ENCODE measurements around the gene NPR1.
A peak's percentile ranks its signal among the peaks of the same experiment; 100 is the strongest.

NPR1 gene

GRCh38 chr1:153678519-153679336 lies at the start of gene NPR1:
Gene NPR1 (plus strand): TSS chr1:153678688. CDS start chr1:153679109, 421 bp downstream.
- POLR2A ChIA-PET, result interaction anchor here (0.8 to 1.2 kb wide), 2 partner anchors 105 to 312 kb away, joined by 3 to 6 read pairs; no protein-coding TSS in a partner anchor
- CTCF ChIA-PET, result interaction anchor here (1.1 to 1.9 kb wide), 3 partner anchors 70 to 308 kb away, joined by 3 to 12 read pairs (median 4); partner anchors contain the start of gene RAB13
- no peak for DNase-seq (ENCODE audit: extremely low spot score)
- no peak for TF ChIP-seq ELF4 (IDR thresholded peaks at IDR 0.05)
- TF ChIP-seq CTBP1 (IDR thresholded peaks at IDR 0.05; ENCODE audit: borderline replicate concordance), result no peak
- no peak for TF ChIP-seq ZNF384 (IDR thresholded peaks at IDR 0.05)
- no peak for TF ChIP-seq SUZ12 (IDR thresholded peaks at IDR 0.05)
- TF ChIP-seq HDGF (IDR thresholded peaks at IDR 0.05; ENCODE audit: borderline replicate concordance), result no peak
- TF ChIP-seq L3MBTL2 (conservative IDR thresholded peaks at IDR 0.05), result peak; percentile 57; the same call in 1 of the 2 replicates
- no peak for TF ChIP-seq BHLHE40 (IDR thresholded peaks at IDR 0.05; ENCODE audit: borderline replicate concordance)

GRCh38 chr1:153629343-153629665 lies 49.2 kb upstream of the NPR1 start:
- CTCF ChIA-PET, result interaction anchor here (2.3 kb wide), 1 partner anchor 43 kb away, joined by 9 read pairs; no protein-coding TSS in a partner anchor
- no peak for DNase-seq (ENCODE audit: extremely low spot score)
- POLR2A ChIA-PET, result interaction anchor here (1.0 to 2.2 kb wide), 2 partner anchors 18 to 61 kb away, joined by 3 to 7 read pairs; no protein-coding TSS in a partner anchor
- no peak for TF ChIP-seq FOXK2 (IDR thresholded peaks at IDR 0.05)
- no peak for TF ChIP-seq NFRKB (IDR thresholded peaks at IDR 0.05)
- no peak for TF ChIP-seq ELF4 (IDR thresholded peaks at IDR 0.05)
- no peak for TF ChIP-seq HDGF (IDR thresholded peaks at IDR 0.05; ENCODE audit: borderline replicate concordance)
- TF ChIP-seq LEF1 (IDR thresholded peaks at IDR 0.05; ENCODE audit: borderline replicate concordance), result no peak
- no peak for TF ChIP-seq FOXA1 (IDR thresholded peaks at IDR 0.05)
- TF ChIP-seq PKNOX1 (IDR thresholded peaks at IDR 0.05), result no peak
- TF ChIP-seq L3MBTL2 (conservative IDR thresholded peaks at IDR 0.05), result no peak
- no peak for TF ChIP-seq SUZ12 (IDR thresholded peaks at IDR 0.05)
- TF ChIP-seq ARNT (IDR thresholded peaks at IDR 0.05), result no peak
- TF ChIP-seq BHLHE40 (IDR thresholded peaks at IDR 0.05; ENCODE audit: borderline replicate concordance), result no peak
- no peak for TF ChIP-seq CTBP1 (IDR thresholded peaks at IDR 0.05; ENCODE audit: borderline replicate concordance)
- no peak for TF ChIP-seq ZNF384 (IDR thresholded peaks at IDR 0.05)
- TF ChIP-seq FOXM1 (IDR thresholded peaks at IDR 0.05; ENCODE audit: borderline replicate concordance), result no peak
- no peak for TF ChIP-seq SP1 (IDR thresholded peaks at IDR 0.05)
- no peak for TF ChIP-seq TARDBP (IDR thresholded peaks at IDR 0.05)

GRCh38 chr1:153629971-153630370 lies 48.5 kb upstream of the NPR1 start:
- ChIA-PET CTCF (no interaction called here), POLR2A (interaction anchor here (0.8 to 2.2 kb wide), 4 partner anchors 17 to 360 kb away, joined by 3 to 7 read pairs (median 4); no protein-coding TSS in a partner anchor)
- no peak for DNase-seq (ENCODE audit: extremely low spot score)
- TF ChIP-seq FOXA1 (IDR thresholded peaks at IDR 0.05) (no peak), BHLHE40 (IDR thresholded peaks at IDR 0.05; ENCODE audit: borderline replicate concordance) (no peak), ARNT (IDR thresholded peaks at IDR 0.05) (no peak), TARDBP (IDR thresholded peaks at IDR 0.05) (no peak), CTBP1 (IDR thresholded peaks at IDR 0.05; ENCODE audit: borderline replicate concordance) (no peak)

- POLR2A ChIA-PET, result interaction anchor here (0.8 to 2.2 kb wide), 5 partner anchors 15 to 360 kb away, joined by 3 to 7 read pairs (median 3); partner anchors contain the start of gene S100A14
- no peak for DNase-seq (ENCODE audit: extremely low spot score)
- TF ChIP-seq TARDBP (IDR thresholded peaks at IDR 0.05) (no peak), FOXM1 (IDR thresholded peaks at IDR 0.05; ENCODE audit: borderline replicate concordance) (no peak), SUZ12 (IDR thresholded peaks at IDR 0.05) (no peak), ARNT (IDR thresholded peaks at IDR 0.05) (no peak), HDGF (IDR thresholded peaks at IDR 0.05; ENCODE audit: borderline replicate concordance) (no peak), FOXK2 (IDR thresholded peaks at IDR 0.05) (no peak), CTBP1 (IDR thresholded peaks at IDR 0.05; ENCODE audit: borderline replicate concordance) (no peak), BHLHE40 (IDR thresholded peaks at IDR 0.05; ENCODE audit: borderline replicate concordance) (no peak), PKNOX1 (IDR thresholded peaks at IDR 0.05) (no peak), ELF4 (IDR thresholded peaks at IDR 0.05) (no peak), L3MBTL2 (conservative IDR thresholded peaks at IDR 0.05) (no peak)
- CTCF ChIA-PET, result no interaction called here
Measured at GRCh38 chr1:153630384-153630783, 48.1 kb upstream of the NPR1 start.

GRCh38 chr1:153631047-153632022 lies 47.2 kb upstream of the NPR1 start:
- CTCF ChIA-PET, result no interaction called here
- no peak for DNase-seq (ENCODE audit: extremely low spot score)
- TF ChIP-seq FOXK2 (IDR thresholded peaks at IDR 0.05) (no peak), HDGF (IDR thresholded peaks at IDR 0.05; ENCODE audit: borderline replicate concordance) (no peak), FOXA1 (IDR thresholded peaks at IDR 0.05) (no peak), CTBP1 (IDR thresholded peaks at IDR 0.05; ENCODE audit: borderline replicate concordance) (no peak), BHLHE40 (IDR thresholded peaks at IDR 0.05; ENCODE audit: borderline replicate concordance) (no peak), SP1 (IDR thresholded peaks at IDR 0.05) (no peak), LEF1 (IDR thresholded peaks at IDR 0.05; ENCODE audit: borderline replicate concordance) (no peak), ZNF384 (IDR thresholded peaks at IDR 0.05) (no peak), ARNT (IDR thresholded peaks at IDR 0.05) (no peak), ELF4 (IDR thresholded peaks at IDR 0.05) (no peak), PKNOX1 (IDR thresholded peaks at IDR 0.05) (no peak), NFRKB (IDR thresholded peaks at IDR 0.05) (no peak), L3MBTL2 (conservative IDR thresholded peaks at IDR 0.05) (no peak), FOXM1 (IDR thresholded peaks at IDR 0.05; ENCODE audit: borderline replicate concordance) (no peak), SUZ12 (IDR thresholded peaks at IDR 0.05) (no peak), TARDBP (IDR thresholded peaks at IDR 0.05) (no peak)
- POLR2A ChIA-PET, result interaction anchor here (0.8 to 1.8 kb wide), 2 partner anchors 16 to 59 kb away, joined by 3 to 4 read pairs; partner anchors contain the start of gene S100A14

All from HEK293T (cell line).